Muscle of leg (tissue), 11 donors: ENCODE measurements around the gene ITGB6. TPM values are rescaled to one million over a fixed set of nuclear protein-coding genes. Genes with fewer than 3 reads are reported as not detected.
"Not testable (repeated sequence)": the region's sequence is repeated elsewhere in the genome, so short reads cannot be mapped to it uniquely, and the experiment has no call there.

ENCODE experiments used
- DNase-seq: peaks from one replicate; pipeline ENCODE4 v3.0.0; 2013
- H3K27ac ChIP-seq: one replicate; pipeline ENCODE4 v1.5.1; 2013; ENCODE audit warnings: mild to moderate bottlenecking, low read length, control low read depth
- H3K27me3 ChIP-seq: one replicate; pipeline ENCODE4 v1.6.1; 2013; ENCODE audit warnings: low read length; ENCODE audit not compliant: control insufficient read depth, insufficient read depth
- H3K36me3 ChIP-seq: one replicate; pipeline ENCODE4 v1.6.1; 2013; ENCODE audit warnings: low read length; ENCODE audit not compliant: control insufficient read depth, insufficient read depth
- H3K4me1 ChIP-seq: one replicate; pipeline ENCODE4 v1.6.1; 2013; ENCODE audit warnings: low read length; ENCODE audit not compliant: control insufficient read depth, insufficient read depth
- H3K4me3 ChIP-seq: one replicate; pipeline ENCODE4 v1.5.1; 2013; ENCODE audit warnings: low read length, control low read depth
- H3K9me3 ChIP-seq: replicated peaks from 2 replicates; pipeline ENCODE4 v1.6.1; 2013; ENCODE audit warnings: low read depth, low read length; ENCODE audit not compliant: control insufficient read depth
- WGBS: methylation state at CpG from one replicate; pipeline ENCODE4 v1.1.5; 2013; ENCODE audit warnings: missing lambda C conversion rate; ENCODE audit not compliant: insufficient coverage; 5-methylcytosine and 5-hydroxymethylcytosine counted together
- polyA plus RNA-seq, 8 donors: library from polyadenylated mRNA; unstranded; fragments of 120-200 nt; gene quantifications; one replicate each; pipeline versions ENCODE4 v1.2.1 to v1.2.3, GENCODE V29; 2013; ENCODE audit warnings: inconsistent platforms in 1 of 8, low replicate concordance in 1 of 8; ENCODE audit not compliant: insufficient read length in 8 of 8, insufficient read depth in 1 of 8
- total RNA-seq: library from RNA; stranded (reverse); fragments of 120-200 nt; gene quantifications from one replicate; pipeline ENCODE4 v1.2.4, GENCODE V29; 2013

The ITGB6 gene
- total and polyA plus RNA-seq, 9 donors: 31.9 to 60.0 (median 37.7) TPM

DNA sequence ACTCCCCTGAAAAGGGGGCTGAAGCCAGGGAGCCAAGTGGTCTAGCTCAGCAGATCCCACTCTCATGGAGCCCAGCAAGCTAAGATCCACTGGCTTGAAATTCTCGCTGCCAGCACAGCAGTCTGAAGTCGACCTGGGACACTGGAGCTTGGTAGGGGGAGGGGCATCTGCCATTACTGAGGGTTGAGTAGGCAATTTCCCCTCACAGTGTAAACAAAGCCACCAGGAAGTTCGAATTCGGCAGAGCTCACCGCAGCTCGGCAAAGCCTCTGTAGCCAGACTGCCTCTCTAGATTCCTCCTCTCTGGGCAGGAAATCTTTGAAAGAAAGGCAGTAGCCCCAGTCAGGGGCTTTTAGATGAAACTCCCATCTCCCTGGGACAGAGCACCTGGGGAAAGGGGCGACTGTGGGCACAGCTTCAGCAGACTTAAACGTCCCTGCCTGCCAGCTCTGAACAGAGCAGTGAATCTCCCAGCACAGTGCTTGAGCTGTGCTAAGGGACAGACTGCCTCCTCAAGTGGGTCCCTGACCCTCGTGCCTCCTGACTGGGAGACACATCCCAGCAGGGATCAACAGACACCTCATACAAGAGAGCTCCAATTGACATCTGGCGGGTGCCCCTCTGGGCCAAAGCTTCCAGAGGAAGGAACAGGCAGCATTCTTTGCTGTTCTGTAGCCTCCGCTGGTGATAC is 18.8 kb downstream of the ITGB6 start:
- DNase-seq, H3K27me3 ChIP-seq, H3K4me1 ChIP-seq, H3K4me3 ChIP-seq, H3K36me3 ChIP-seq, H3K27ac ChIP-seq, H3K9me3 ChIP-seq: not testable (repeated sequence)
- WGBS: 41% methylated on average over 3 of the region's 11 CpGs

DNA sequence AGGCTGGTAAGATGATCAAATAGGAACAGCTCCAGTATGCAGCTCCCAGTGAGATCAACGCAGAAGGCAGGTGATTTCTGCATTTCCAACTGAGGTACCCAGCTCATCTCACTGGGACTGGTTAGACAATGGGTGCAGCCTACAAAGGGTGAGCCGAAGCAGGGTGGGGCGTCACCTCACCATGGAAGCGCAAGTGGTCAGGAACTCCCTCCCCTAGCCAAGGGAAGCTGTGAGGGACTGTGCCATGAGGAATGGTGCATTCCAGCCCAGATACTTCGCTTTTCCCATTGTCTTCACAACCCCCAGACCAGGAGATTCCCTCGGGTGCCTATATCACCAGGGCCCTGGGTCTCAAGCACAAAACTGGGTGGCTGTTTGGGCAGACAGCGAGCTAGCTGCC is 19.4 kb downstream of the ITGB6 start:
- H3K4me3 ChIP-seq, DNase-seq, H3K27me3 ChIP-seq, H3K9me3 ChIP-seq, H3K27ac ChIP-seq, H3K36me3 ChIP-seq, H3K4me1 ChIP-seq: not testable (repeated sequence)
- WGBS: 100% methylated on average over 4 of the region's 7 CpGs

- H3K27me3 ChIP-seq: no peaks in the 10 kb centered on the region
These were observed 19.9 kb downstream of the ITGB6 start for GRCh38 chr2:160180172-160180571.

DNA sequence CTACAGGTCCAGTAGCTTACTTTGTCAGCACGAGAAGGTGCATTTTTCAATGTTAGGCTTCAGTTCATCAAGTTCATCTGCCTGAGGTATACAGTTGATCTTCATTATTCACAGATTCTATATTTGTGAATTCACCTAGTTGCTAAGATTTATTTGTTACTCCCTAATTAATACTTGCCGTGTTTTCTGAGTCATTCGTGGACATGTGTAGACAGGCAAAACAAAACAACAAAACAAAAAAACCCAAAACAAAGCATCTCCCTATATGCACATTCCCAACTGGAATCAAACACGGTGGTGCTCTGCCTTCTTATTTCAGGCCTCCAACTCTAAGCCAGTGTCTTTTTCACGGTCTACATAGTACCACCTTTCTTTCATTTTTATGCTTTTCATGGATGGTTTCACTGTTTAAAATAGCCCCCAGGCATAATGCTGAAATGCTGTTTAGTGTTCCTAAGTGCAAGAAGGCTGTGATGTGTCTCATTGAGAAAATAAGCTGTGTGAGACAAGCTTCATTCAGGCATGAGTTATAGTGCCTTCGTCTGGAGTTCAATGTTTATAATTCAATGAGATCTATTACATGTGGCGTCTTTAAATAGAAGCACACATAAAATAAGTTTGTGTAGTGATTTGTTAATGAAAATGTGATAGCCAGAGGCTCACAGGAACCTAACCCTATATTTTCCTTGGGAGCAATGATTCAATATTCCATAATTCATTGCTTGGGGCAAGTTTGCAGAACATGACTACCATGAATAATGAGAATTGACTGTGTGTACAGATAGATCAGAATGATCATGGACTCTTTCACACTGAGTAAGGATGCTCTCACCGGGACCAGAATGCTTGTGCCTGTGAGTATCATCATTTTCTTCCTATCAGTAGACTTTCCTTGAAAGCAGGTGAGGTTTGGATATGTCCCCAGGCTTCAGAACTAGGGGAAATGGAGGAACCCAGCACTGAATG is 24.6 kb downstream of the ITGB6 start:
- Histone ChIP-seq H3K27ac (no peak overlapping the region), H3K4me1 (no peaks in the 10 kb centered on the region), H3K27me3 (no peaks in the 10 kb centered on the region), H3K4me3 (no peak overlapping the region), H3K9me3 (no peaks in the 10 kb centered on the region), H3K36me3 (peaks cover 5% of the 10 kb centered on the region)
- WGBS: 89% methylated on average over 3 of the region's 8 CpGs
- no peak for DNase-seq

More at GRCh38 chr2:160180172-160180571, 19.9 kb downstream of the ITGB6 start:
- no peak overlapping the region for H3K27ac ChIP-seq
- no peaks in the 10 kb centered on the region for H3K9me3 ChIP-seq
- H3K4me3 ChIP-seq: no peak overlapping the region
- no peaks in the 10 kb centered on the region for H3K4me1 ChIP-seq
- no peak for DNase-seq
- no peaks in the 10 kb centered on the region for H3K36me3 ChIP-seq

DNA sequence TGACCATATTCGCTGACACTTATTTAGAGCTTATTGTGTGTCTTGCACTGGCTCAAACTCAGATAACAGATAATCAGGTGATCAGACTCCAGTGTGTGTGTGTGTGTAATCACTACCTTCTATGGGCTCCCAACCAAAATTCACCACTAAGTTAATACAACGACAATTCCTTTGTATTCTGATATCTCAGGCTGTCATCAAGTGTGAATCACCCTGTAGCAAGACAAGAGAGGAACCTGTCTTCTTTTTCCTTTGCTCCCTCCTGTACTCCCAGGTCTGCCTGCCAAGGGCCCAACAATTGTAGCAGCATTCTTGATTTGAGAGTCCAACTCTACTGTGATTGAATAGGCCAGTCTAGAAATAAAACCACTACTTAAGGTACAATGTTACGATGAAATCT is 25.8 kb downstream of the ITGB6 start:
- no peaks in the 10 kb centered on the region for H3K9me3 ChIP-seq
- no peaks in the 10 kb centered on the region for H3K27me3 ChIP-seq
- no peak overlapping the region for H3K27ac ChIP-seq
- no peak overlapping the region for H3K4me3 ChIP-seq
- no peak for DNase-seq
- H3K4me1 ChIP-seq: no peaks in the 10 kb centered on the region
- WGBS: 86% methylated on average over 1 of the region's 3 CpGs
- H3K36me3 ChIP-seq: peaks cover 5% of the 10 kb centered on the region

GRCh38 chr2:160169988-160170387 is 30.1 kb downstream of the ITGB6 start:
- Histone ChIP-seq H3K36me3 (peaks cover 5% of the 10 kb centered on the region), H3K9me3 (no peaks in the 10 kb centered on the region), H3K27me3 (no peaks in the 10 kb centered on the region), H3K4me3 (no peak overlapping the region), H3K27ac (no peak overlapping the region), H3K4me1 (no peaks in the 10 kb centered on the region)
- no peak for DNase-seq

DNA sequence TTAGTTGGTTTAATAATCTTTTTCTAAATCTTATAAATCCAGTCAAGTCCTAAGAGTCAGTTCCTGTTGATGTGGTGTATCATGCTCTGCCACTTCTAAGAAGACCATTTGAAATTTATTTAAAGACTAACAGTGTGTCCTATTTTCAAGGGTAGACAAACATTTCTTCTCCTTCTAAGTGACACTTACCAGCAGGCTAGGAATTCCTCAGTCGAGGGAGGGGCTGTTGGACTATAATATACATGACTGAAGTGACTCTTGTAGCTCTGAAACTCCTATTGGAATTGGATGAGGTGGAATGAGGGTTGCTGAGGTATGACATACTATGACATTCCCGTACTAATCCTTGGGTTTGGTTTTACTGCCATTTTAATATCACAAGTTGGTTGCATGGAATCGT is 30.6 kb downstream of the ITGB6 start:
- WGBS: no CpG with 5 or more reads among the region's 3 CpGs
- no peak overlapping the region for H3K4me3 ChIP-seq
- no peaks in the 10 kb centered on the region for H3K27me3 ChIP-seq
- peaks cover 5% of the 10 kb centered on the region for H3K36me3 ChIP-seq
- no peak for DNase-seq
- H3K27ac ChIP-seq: no peak overlapping the region
- no peaks in the 10 kb centered on the region for H3K9me3 ChIP-seq
- H3K4me1 ChIP-seq: no peaks in the 10 kb centered on the region

DNA sequence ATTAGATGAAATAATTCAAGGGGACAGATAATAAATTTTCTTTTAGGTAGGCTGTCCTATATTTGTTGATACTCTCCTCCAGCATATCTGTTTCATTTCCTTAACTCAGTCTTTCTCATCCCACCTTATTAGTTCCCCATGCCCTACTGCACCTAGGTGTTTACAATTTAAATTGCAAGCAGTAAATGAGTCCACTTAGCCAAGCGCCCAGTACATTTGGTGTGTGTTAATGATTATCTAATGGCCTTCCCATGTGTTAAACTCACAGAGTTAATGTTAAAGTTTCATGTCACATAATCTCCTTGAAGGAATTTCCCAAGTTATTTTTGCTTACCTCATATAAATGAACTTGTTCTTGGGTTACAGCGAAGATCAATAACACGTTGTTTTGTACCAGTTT is 31.2 kb downstream of the ITGB6 start:
- H3K27ac ChIP-seq: no peak overlapping the region
- H3K4me3 ChIP-seq: no peak overlapping the region
- peaks cover 5% of the 10 kb centered on the region for H3K36me3 ChIP-seq
- H3K9me3 ChIP-seq: no peaks in the 10 kb centered on the region
- H3K4me1 ChIP-seq: no peaks in the 10 kb centered on the region
- H3K27me3 ChIP-seq: no peaks in the 10 kb centered on the region
- DNase-seq: no peak
- WGBS: no CpG with 5 or more reads among the region's 3 CpGs

DNA sequence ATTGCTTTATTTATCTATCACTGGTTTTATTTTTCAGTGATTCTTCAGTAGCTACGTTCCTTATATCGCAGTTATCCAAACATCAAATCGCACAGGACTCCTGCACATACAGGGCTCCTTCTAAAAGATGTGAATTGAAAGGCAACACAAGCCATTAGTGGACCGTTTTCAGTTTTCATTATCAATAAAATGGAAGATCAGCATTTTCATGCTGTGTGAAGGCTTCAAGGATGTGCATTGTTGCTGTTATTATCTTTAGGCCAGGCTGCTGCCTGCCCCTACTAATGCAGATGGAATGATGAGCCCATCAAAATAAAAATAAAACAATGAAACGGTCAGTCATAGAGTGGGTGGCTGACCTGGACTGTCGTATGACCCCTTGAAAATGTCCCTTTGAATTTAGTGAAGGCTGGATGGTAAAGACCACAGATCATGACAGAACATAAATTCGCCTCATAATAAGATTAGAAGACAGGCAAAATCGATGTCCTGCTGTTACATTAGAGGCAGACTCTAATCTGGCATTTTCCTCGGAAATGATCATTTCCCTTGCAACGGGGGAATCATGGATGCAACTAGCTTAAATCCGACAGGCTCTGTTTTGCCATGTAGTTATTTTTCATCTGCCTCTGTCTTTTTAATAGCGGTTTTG is 32.9 kb downstream of the ITGB6 start:
- 40% methylated on average over 4 of the region's 12 CpGs for WGBS

DNA sequence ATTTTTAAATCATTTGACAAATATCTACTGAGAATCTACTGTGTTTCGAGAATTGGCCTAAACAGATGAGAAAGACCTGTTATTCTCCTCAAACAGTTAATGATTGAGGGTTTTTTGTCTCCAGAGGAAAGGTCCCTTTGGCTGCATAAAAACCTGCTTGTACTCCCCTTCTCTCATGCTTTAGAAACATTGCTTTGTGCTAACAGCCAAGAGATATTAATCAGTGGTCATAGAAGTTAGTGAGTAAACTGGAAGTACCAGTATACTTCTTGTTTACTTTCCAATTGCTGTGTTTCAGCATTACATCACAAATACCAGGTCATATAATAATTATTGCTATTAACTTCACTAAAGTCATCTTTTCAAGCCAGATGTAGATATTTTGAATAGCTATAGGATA is 34.1 kb downstream of the ITGB6 start:
- no CpG with 5 or more reads among the region's 1 CpG for WGBS
- DNase-seq: no peak
- Histone ChIP-seq H3K27ac (no peak overlapping the region), H3K9me3 (no peaks in the 10 kb centered on the region), H3K4me1 (no peaks in the 10 kb centered on the region), H3K36me3 (no peaks in the 10 kb centered on the region), H3K27me3 (no peaks in the 10 kb centered on the region), H3K4me3 (no peak overlapping the region)

More for the DNA sequence above, 32.9 kb downstream of the ITGB6 start:
- no peak for DNase-seq
- Histone ChIP-seq H3K9me3 (no peaks in the 10 kb centered on the region), H3K36me3 (peaks cover 3% of the 10 kb centered on the region), H3K27me3 (no peaks in the 10 kb centered on the region), H3K4me3 (no peak overlapping the region), H3K27ac (no peak overlapping the region), H3K4me1 (no peaks in the 10 kb centered on the region)
